ENCODE data around the gene SHOC2.

GRCh38 chr10:111023060-111023459, 103.7 kb downstream of the SHOC2 start:
- no peak for TF ChIP-seq BHLHE40 (IDR thresholded peaks at IDR 0.05; ENCODE audit: borderline replicate concordance)
- TF ChIP-seq FOXA1 (IDR thresholded peaks at IDR 0.05), result no peak
- TF ChIP-seq CTBP1 (IDR thresholded peaks at IDR 0.05; ENCODE audit: borderline replicate concordance), result no peak
- no peak for TF ChIP-seq LEF1 (IDR thresholded peaks at IDR 0.05; ENCODE audit: borderline replicate concordance)
- TF ChIP-seq SUZ12 (IDR thresholded peaks at IDR 0.05), result no peak
- TF ChIP-seq FOXK2 (IDR thresholded peaks at IDR 0.05), result no peak
- TF ChIP-seq L3MBTL2 (conservative IDR thresholded peaks at IDR 0.05), result no peak; the same call in 1 of the 2 replicates
- TF ChIP-seq SP1 (IDR thresholded peaks at IDR 0.05), result no peak
- TF ChIP-seq PKNOX1 (IDR thresholded peaks at IDR 0.05), result no peak
- TF ChIP-seq TARDBP (IDR thresholded peaks at IDR 0.05), result no peak
